Measurements from ENCODE around the gene WBP1.
"Not testable (repeated sequence)": the region's sequence is repeated elsewhere in the genome, so short reads cannot be mapped to it uniquely, and the experiment has no call there.

The WBP1 gene

GRCh38 chr2:74454654-74455511 lies 3.4 kb upstream of the WBP1 start, which contains the start of gene INO80B:
INO80B (plus strand) TSS chr2:74455087; CDS start chr2:74455117, 30 bp downstream.
- DNase-seq = peak; percentile 95

GRCh38 chr2:74457129-74457548 lies 1.1 kb upstream of the WBP1 start:
- no peak for DNase-seq

GRCh38 chr2:74457549-74458131 lies 598 bp upstream of the WBP1 start:
- peak; percentile 88 for DNase-seq

GRCh38 chr2:74458938-74459363 lies 713 bp downstream of the WBP1 start:
- no peak for DNase-seq

GRCh38 chr2:74459503-74460118 lies 1.4 kb downstream of the WBP1 start:
- not testable (repeated sequence) for DNase-seq

GRCh38 chr2:74460187-74460586 lies 1.9 kb downstream of the WBP1 start:
- DNase-seq = not testable (repeated sequence)

- DNase-seq = no peak
Observed at GRCh38 chr2:74461187-74462053, 3.2 kb downstream of the WBP1 start.

GRCh38 chr2:74462054-74462785 lies 4.0 kb downstream of the WBP1 start:
- DNase-seq = no peak

GRCh38 chr2:74462786-74463105 lies 4.5 kb downstream of the WBP1 start:
- no peak for DNase-seq

- no peak for DNase-seq
Observed at GRCh38 chr2:74464406-74464805, 6.2 kb downstream of the WBP1 start.

GRCh38 chr2:74470742-74471141 lies 12.5 kb downstream of the WBP1 start:
- not testable (repeated sequence) for DNase-seq

GRCh38 chr2:74471332-74472065 lies 13.3 kb downstream of the WBP1 start:
- no peak for DNase-seq

GRCh38 chr2:74472086-74472944 lies 14.1 kb downstream of the WBP1 start, which contains the start of gene MRPL53:
MRPL53 (minus strand) TSS chr2:74472680; CDS start chr2:74472660, 20 bp downstream.
- peak; percentile 92 for DNase-seq

- DNase-seq = no peak
Observed at GRCh38 chr2:74472945-74473258, 14.7 kb downstream of the WBP1 start.

GRCh38 chr2:74474481-74474880 lies 16.2 kb downstream of the WBP1 start:
- DNase-seq = no peak

GRCh38 chr2:74474899-74475298 lies 16.7 kb downstream of the WBP1 start:
- no peak for DNase-seq

- DNase-seq = no peak
Observed at GRCh38 chr2:74481431-74481830, 23.2 kb downstream of the WBP1 start.

- DNase-seq = peak; percentile 59
Observed at GRCh38 chr2:74481961-74482800, 23.9 kb downstream of the WBP1 start.
